NB4 (cell line): ENCODE results near the gene MYEOV.

Experiments
- DNase-seq: peaks from one replicate; pipeline ENCODE4 v3.0.0; 2010; ENCODE audit warnings: low read depth
- H3K4me3 ChIP-seq: one replicate; pipeline ENCODE4 v1.5.1; 2011; ENCODE audit warnings: mild to moderate bottlenecking, low read depth, low read length, moderate library complexity
- CTCF ChIP-seq: IDR thresholded peaks from one replicate; pipeline ENCODE4 v1.5.1; 2012; ENCODE audit warnings: low read depth, low read length
- MAX ChIP-seq: IDR thresholded peaks from 2 replicates; pipeline ENCODE4 v1.6.1; 2011; ENCODE audit warnings: low read depth, low read length
- MYC ChIP-seq: IDR thresholded peaks from 2 replicates; pipeline ENCODE4 v1.6.1; 2011; ENCODE audit warnings: low read depth, low read length
- POLR2A ChIP-seq: IDR thresholded peaks from 2 replicates; pipeline ENCODE4 v1.6.1; 2011; ENCODE audit warnings: mild to moderate bottlenecking; ENCODE audit not compliant: insufficient read length; ENCODE audit errors: extremely low read depth

MYEOV gene

GRCh38 chr11:69293819-69294505, at the start of gene MYEOV:
TSS of gene MYEOV (plus strand) at chr11:69294155. CDS start at chr11:69295355, 1,200 bp downstream.
- peak; percentile 74 for DNase-seq
- no peak for TF ChIP-seq MAX
- no peak for TF ChIP-seq MYC
- TF ChIP-seq CTCF = no peak
- no peak for TF ChIP-seq POLR2A
- no peak within 1 kb of the TSS for H3K4me3 ChIP-seq

- no peak for DNase-seq
- no peak overlapping the region for H3K4me3 ChIP-seq
- TF ChIP-seq MAX (no peak), MYC (no peak), CTCF (no peak), POLR2A (no peak)
Measured at GRCh38 chr11:69244266-69244665, 49.7 kb upstream of the MYEOV start.

GRCh38 chr11:69245041-69245440, 48.9 kb upstream of the MYEOV start:
- DNase-seq = no peak
- TF ChIP-seq MYC (no peak), CTCF (no peak), POLR2A (no peak), MAX (no peak)
- no peak overlapping the region for H3K4me3 ChIP-seq

GRCh38 chr11:69245491-69246345, 48.2 kb upstream of the MYEOV start:
- TF ChIP-seq MYC (no peak), CTCF (no peak), POLR2A (no peak), MAX (no peak)
- DNase-seq = no peak
- H3K4me3 ChIP-seq = no peak overlapping the region

GRCh38 chr11:69249311-69250185, 44.4 kb upstream of the MYEOV start:
- DNase-seq = no peak
- no peak for TF ChIP-seq MAX
- TF ChIP-seq MYC = no peak
- no peak for TF ChIP-seq CTCF
- no peak for TF ChIP-seq POLR2A
- H3K4me3 ChIP-seq = no peak overlapping the region
